Measurements from ENCODE around the gene FIGNL2.

- TF ChIP-seq CTCF (IDR thresholded peaks at IDR 0.05) (no peak), POLR2A (IDR thresholded peaks at IDR 0.05) (no peak)
Measured at GRCh38 chr12:51871126-51871525, 22.6 kb upstream of the FIGNL2 start.

Measured in right lobe of liver (tissue), 4 donors.